HepG2 (cell line): ENCODE measurements around the gene SERTAD1. TPM values are rescaled to one million over a fixed set of nuclear protein-coding genes. Genes with fewer than 3 reads are reported as not detected.

Experiments used
- AHR ChIP-seq: IDR thresholded peaks from 2 replicates; pipeline ENCODE4 v1.6.1; 2018; ENCODE audit warnings: missing genetic modification reagents, missing compliant biosample characterization
- CCAR2 ChIP-seq: fragments of 200-400 bp; formaldehyde crosslinking; optimal IDR thresholded peaks from 2 replicates; pipeline ENCODE3; 2018; ENCODE audit warnings: low read depth, mild to moderate bottlenecking, low read length, moderate library complexity
- HMG20B ChIP-seq: conservative IDR thresholded peaks from 2 replicates; pipeline ENCODE4 v1.6.1; 2016; ENCODE audit warnings: missing genetic modification reagents, missing compliant biosample characterization
- JUND ChIP-seq: sonication (generic); formaldehyde crosslinking; IDR thresholded peaks from 2 replicates; pipeline ENCODE4 v1.8.0; 2022; ENCODE audit warnings: mild to moderate bottlenecking, missing genetic modification reagents
- KLF6 ChIP-seq: IDR thresholded peaks from 2 replicates; pipeline ENCODE4 v1.8.0; 2016; ENCODE audit warnings: missing biosample characterization, missing genetic modification reagents
- MAFF ChIP-seq: IDR thresholded peaks from 2 replicates; pipeline ENCODE4 v1.6.1; 2011; ENCODE audit warnings: low read depth, low read length, improper control_type of control experiment
- NFIC ChIP-seq: IDR thresholded peaks from 2 replicates; pipeline ENCODE4 v1.6.1; 2012; ENCODE audit warnings: mild to moderate bottlenecking, low read length, inconsistent platforms
- PAF1 ChIP-seq: IDR thresholded peaks from 2 replicates; pipeline ENCODE4 v1.6.1; 2016; ENCODE audit warnings: missing genetic modification reagents, missing compliant biosample characterization
- PHF8 ChIP-seq: sonication (generic); formaldehyde crosslinking; IDR thresholded peaks from 2 replicates; pipeline ENCODE4 v1.5.0; 2020; ENCODE audit warnings: missing genetic modification reagents
- RAD21 ChIP-seq: fragments of 450-650 bp; formaldehyde crosslinking; IDR thresholded peaks from 2 replicates; pipeline ENCODE4 v1.5.0; 2020; ENCODE audit warnings: mild to moderate bottlenecking
- RARG ChIP-seq: sonication (generic); formaldehyde crosslinking; IDR thresholded peaks from 2 replicates; pipeline ENCODE4 v1.4.0; 2020; ENCODE audit warnings: low read depth, mild to moderate bottlenecking, missing genetic modification reagents
- REL ChIP-seq: sonication (generic); formaldehyde crosslinking; conservative IDR thresholded peaks from 2 replicates; pipeline ENCODE4 v1.8.0; 2022; ENCODE audit warnings: mild to moderate bottlenecking, missing genetic modification reagents, moderate library complexity
- SMC3 ChIP-seq: IDR thresholded peaks from 2 replicates; pipeline ENCODE4 v1.6.1; 2011; ENCODE audit warnings: low read length, improper control_type of control experiment
- STAT5B ChIP-seq: sonication (generic); formaldehyde crosslinking; IDR thresholded peaks from 2 replicates; pipeline ENCODE4 v1.4.0; 2020; ENCODE audit warnings: missing genetic modification reagents
- TBL1XR1 ChIP-seq: fragments of 150-350 bp; IDR thresholded peaks from 2 replicates; pipeline ENCODE4 v1.6.1; 2014; ENCODE audit warnings: borderline replicate concordance, low read length; ENCODE audit not compliant: partially characterized antibody
- TCF7L2 ChIP-seq: IDR thresholded peaks from 2 replicates; pipeline ENCODE4 v1.6.1; 2011; ENCODE audit warnings: mild to moderate bottlenecking, low read depth, low read length, moderate library complexity
- ZBTB42 ChIP-seq: sonication (generic); formaldehyde crosslinking; IDR thresholded peaks from 2 replicates; pipeline ENCODE4 v1.5.0; 2020; ENCODE audit warnings: mild to moderate bottlenecking, missing genetic modification reagents
- ZFY ChIP-seq: sonication (generic); formaldehyde crosslinking; IDR thresholded peaks from 2 replicates; pipeline ENCODE4 v1.4.0; 2020; ENCODE audit warnings: missing genetic modification reagents
- ZMAT3 ChIP-seq: sonication (generic); formaldehyde crosslinking; conservative IDR thresholded peaks from 2 replicates; pipeline ENCODE4 v1.7.0; 2021; ENCODE audit warnings: missing genetic modification reagents
- ZNF460 ChIP-seq: sonication (generic); formaldehyde crosslinking; IDR thresholded peaks from 2 replicates; pipeline ENCODE4 v1.5.1; 2020; ENCODE audit warnings: missing genetic modification reagents, mild to moderate bottlenecking, borderline replicate concordance
- ZNF670 ChIP-seq: sonication (generic); formaldehyde crosslinking; IDR thresholded peaks from 2 replicates; pipeline ENCODE4 v1.8.0; 2022; ENCODE audit warnings: mild to moderate bottlenecking, missing genetic modification reagents, borderline replicate concordance
- ZNF7 ChIP-seq: IDR thresholded peaks from 2 replicates; pipeline ENCODE4 v1.6.1; 2016; ENCODE audit warnings: missing biosample characterization, missing genetic modification reagents
- ZSCAN21 ChIP-seq: sonication (generic); formaldehyde crosslinking; IDR thresholded peaks from 2 replicates; pipeline ENCODE4 v1.8.0; 2022; ENCODE audit warnings: mild to moderate bottlenecking, missing genetic modification reagents, moderate library complexity, borderline replicate concordance
- ZZZ3 ChIP-seq: sonication (generic); formaldehyde crosslinking; IDR thresholded peaks from 2 replicates; pipeline ENCODE4 v1.4.0; 2020; ENCODE audit warnings: missing genetic modification reagents, mild to moderate bottlenecking, borderline replicate concordance
- polyA plus RNA-seq, 8 experiments: library from polyadenylated mRNA; depleted of rRNA in 3 of 8; stranded (reverse) in 7 of 8; unstranded in 1 of 8; fragments of >200 nt; fragmentation: Illumina TruSeq in 4 of 8; extraction: Trizol in 4 of 8; gene quantifications; 2 replicates each; pipeline versions ENCODE4 v1.2.1 to v1.2.3, GENCODE V29; 2011 to 2016; ENCODE audit warnings: low read depth in 4 of 8, missing spikeins in 1 of 8, mixed read lengths in 1 of 8; ENCODE audit not compliant: insufficient read depth in 1 of 8
- total RNA-seq, 5 experiments: library from RNA; depleted of rRNA; stranded (reverse); fragments of >200 nt; fragmentation: Illumina TruSeq; extraction: Trizol; gene quantifications; 2 replicates each; pipeline ENCODE4 v1.2.3, GENCODE V29; 2016; ENCODE audit warnings: low read depth in 1 of 5
- TF ChIP-seq, protein P1 (sequence below): IDR thresholded peaks from 2 replicates; pipeline ENCODE4 v1.6.1; 2018; ENCODE audit warnings: missing genetic modification reagents, mild to moderate bottlenecking, missing compliant biosample characterization
- TF ChIP-seq, protein P2 (sequence below): sonication (generic); formaldehyde crosslinking; IDR thresholded peaks from 2 replicates; pipeline ENCODE4 v1.8.0; 2022; ENCODE audit warnings: mild to moderate bottlenecking, missing genetic modification reagents, moderate library complexity
- TF ChIP-seq, protein P3 (sequence below): sonication (generic); formaldehyde crosslinking; IDR thresholded peaks from 2 replicates; pipeline ENCODE4 v1.4.0; 2020; ENCODE audit warnings: mild to moderate bottlenecking, missing genetic modification reagents
- TF ChIP-seq, protein P4 (sequence below): sonication (generic); formaldehyde crosslinking; IDR thresholded peaks from 2 replicates; pipeline ENCODE4 v1.5.1; 2020; ENCODE audit warnings: missing genetic modification reagents, mild to moderate bottlenecking, borderline replicate concordance

SERTAD1 gene
- total and polyA plus RNA-seq, 2 of the 13 experiments (the other 11 are each of a cell fraction or from before 2014, with no cell fraction given), result 4.3 to 4.5 TPM

DNA sequence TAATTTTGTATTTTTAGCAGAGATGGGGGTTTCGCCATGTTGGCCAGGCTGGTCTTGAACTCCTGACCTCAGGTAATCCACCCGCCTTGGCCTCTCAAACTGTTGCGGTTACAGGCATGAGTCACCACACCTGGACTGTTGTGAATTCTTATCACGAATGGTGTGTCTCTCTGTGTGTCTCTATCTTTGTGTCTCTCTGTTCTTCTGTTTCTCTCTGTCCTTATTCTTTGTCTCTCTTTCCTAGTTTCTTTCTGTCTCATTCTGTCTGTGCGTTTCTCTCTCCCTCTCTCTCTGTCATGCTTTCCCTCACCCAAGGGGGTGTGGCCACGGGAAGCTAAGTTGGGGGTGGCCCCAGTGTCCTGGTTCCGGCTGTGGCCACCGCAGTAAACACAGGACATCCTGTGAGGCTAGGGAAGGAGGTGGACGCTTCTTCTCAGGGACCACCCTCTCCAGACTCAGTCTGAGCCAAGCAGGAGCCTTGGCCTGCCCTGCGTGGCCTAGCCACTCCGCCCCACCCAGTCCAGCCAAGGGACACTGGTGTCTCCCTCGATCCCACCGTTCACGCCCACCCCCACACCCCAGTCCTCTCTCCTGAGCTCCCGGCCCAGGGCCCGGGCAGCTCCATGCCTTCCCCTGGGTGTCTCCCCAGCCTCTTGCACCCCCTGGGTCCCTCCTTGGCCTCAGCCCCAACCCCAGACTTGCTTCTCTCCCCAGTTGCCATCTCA, 8.7 kb downstream of the SERTAD1 start (continued):
- TF ChIP-seq, protein P1, sequence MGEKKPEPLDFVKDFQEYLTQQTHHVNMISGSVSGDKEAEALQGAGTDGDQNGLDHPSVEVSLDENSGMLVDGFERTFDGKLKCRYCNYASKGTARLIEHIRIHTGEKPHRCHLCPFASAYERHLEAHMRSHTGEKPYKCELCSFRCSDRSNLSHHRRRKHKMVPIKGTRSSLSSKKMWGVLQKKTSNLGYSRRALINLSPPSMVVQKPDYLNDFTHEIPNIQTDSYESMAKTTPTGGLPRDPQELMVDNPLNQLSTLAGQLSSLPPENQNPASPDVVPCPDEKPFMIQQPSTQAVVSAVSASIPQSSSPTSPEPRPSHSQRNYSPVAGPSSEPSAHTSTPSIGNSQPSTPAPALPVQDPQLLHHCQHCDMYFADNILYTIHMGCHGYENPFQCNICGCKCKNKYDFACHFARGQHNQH (CRISPR knock-in tag), result peak; percentile 40; the same call in 1 of the 2 replicates
- TF ChIP-seq ZMAT3 (no peak), NFIC (no peak), PHF8 (CRISPR knock-in tag) (peak; percentile 24; the same call in 1 of the 2 replicates), STAT5B (CRISPR knock-in tag) (no peak), AHR (CRISPR knock-in tag) (no peak), JUND (no peak), ZZZ3 (CRISPR knock-in tag) (no peak), ZSCAN21 (no peak), ZNF7 (no peak), REL (no peak), HMG20B (CRISPR knock-in tag) (no peak; the same call in 1 of the 2 replicates), TBL1XR1 (no peak), SMC3 (no peak), ZFY (peak; percentile 39; the same call in 1 of the 2 replicates), CCAR2 (no peak), ZBTB42 (CRISPR knock-in tag) (no peak), KLF6 (no peak), ZNF460 (CRISPR knock-in tag) (no peak), TCF7L2 (no peak), RARG (CRISPR knock-in tag) (no peak), ZNF670 (CRISPR knock-in tag) (no peak), PAF1 (CRISPR knock-in tag) (no peak), MAFF (no peak), RAD21 (CRISPR knock-in tag) (no peak)
- TF ChIP-seq, protein P2, sequence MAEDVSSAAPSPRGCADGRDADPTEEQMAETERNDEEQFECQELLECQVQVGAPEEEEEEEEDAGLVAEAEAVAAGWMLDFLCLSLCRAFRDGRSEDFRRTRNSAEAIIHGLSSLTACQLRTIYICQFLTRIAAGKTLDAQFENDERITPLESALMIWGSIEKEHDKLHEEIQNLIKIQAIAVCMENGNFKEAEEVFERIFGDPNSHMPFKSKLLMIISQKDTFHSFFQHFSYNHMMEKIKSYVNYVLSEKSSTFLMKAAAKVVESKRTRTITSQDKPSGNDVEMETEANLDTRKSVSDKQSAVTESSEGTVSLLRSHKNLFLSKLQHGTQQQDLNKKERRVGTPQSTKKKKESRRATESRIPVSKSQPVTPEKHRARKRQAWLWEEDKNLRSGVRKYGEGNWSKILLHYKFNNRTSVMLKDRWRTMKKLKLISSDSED (CRISPR knock-in tag), result no peak
- TF ChIP-seq, protein P3, sequence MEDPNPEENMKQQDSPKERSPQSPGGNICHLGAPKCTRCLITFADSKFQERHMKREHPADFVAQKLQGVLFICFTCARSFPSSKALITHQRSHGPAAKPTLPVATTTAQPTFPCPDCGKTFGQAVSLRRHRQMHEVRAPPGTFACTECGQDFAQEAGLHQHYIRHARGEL, result no peak
- TF ChIP-seq, protein P4, sequence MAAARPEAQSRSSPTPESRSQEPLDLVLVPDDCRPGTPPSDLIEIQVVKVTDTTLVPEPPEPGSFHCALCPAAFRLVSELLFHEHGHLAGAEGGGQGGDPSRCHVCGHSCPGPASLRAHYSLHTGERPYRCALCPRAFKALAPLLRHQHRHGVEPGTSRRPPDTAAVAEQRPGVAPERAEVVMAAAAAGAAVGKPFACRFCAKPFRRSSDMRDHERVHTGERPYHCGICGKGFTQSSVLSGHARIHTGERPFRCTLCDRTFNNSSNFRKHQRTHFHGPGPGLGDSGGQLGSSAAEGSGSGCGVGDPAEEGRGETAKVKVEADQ, result no peak
